T47D (cell line): ENCODE results near the gene UVSSA.
"Not testable (repeated sequence)": the region's sequence is repeated elsewhere in the genome, so short reads cannot be mapped to it uniquely, and the experiment has no call there.

Experiments
- DNase-seq, 2 experiments: peaks; one replicate each; pipeline versions ENCODE4 v3.0.0 to v3.0.0-alpha.2; 2011 to 2012; ENCODE audit warnings: low read depth in 1 of 2, low spot score in 1 of 2
- JUND ChIP-seq: IDR thresholded peaks from 2 replicates; pipeline ENCODE4 v1.6.1; 2012; ENCODE audit warnings: low read depth
- in situ Hi-C: cut with HindIII; loops from 2 replicates; pipeline ENCODE4 v1.10.0; 2016; ENCODE audit warnings: low sequenced_read_pairs, low pct_unique_long_range_greater_than_20kb

UVSSA gene

GRCh38 chr4:1369091-1369450 is 22.1 kb downstream of the UVSSA start:
- in situ Hi-C loops: no loop called here
- TF ChIP-seq JUND: no peak
- no peak for DNase-seq

- in situ Hi-C loops: no loop called here
- DNase-seq: no peak
- no peak for TF ChIP-seq JUND
Observed at GRCh38 chr4:1369479-1370079, 22.6 kb downstream of the UVSSA start.

- TF ChIP-seq JUND: no peak
- in situ Hi-C loops: no loop called here
- no peak for DNase-seq
Observed at GRCh38 chr4:1370321-1371124, 23.5 kb downstream of the UVSSA start.

GRCh38 chr4:1371176-1372165 is 24.5 kb downstream of the UVSSA start:
- no peak for DNase-seq
- TF ChIP-seq JUND: no peak
- in situ Hi-C loops: no loop called here

GRCh38 chr4:1372576-1372975 is 25.6 kb downstream of the UVSSA start:
- DNase-seq, in situ Hi-C loops: not testable (repeated sequence)

- no peak for TF ChIP-seq JUND
- in situ Hi-C loops: no loop called here
Observed at GRCh38 chr4:1373892-1374705, 27.1 kb downstream of the UVSSA start.

GRCh38 chr4:1374706-1375045 is 27.7 kb downstream of the UVSSA start:
- in situ Hi-C loops: no loop called here
- DNase-seq: no peak

More at GRCh38 chr4:1373892-1374705, 27.1 kb downstream of the UVSSA start:
- no peak for DNase-seq

GRCh38 chr4:1375051-1375721 is 28.2 kb downstream of the UVSSA start:
- no peak for DNase-seq
- TF ChIP-seq JUND: no peak
- in situ Hi-C loops: no loop called here

More at GRCh38 chr4:1374706-1375045, 27.7 kb downstream of the UVSSA start:
- TF ChIP-seq JUND: no peak

GRCh38 chr4:1375761-1376322 is 28.8 kb downstream of the UVSSA start:
- in situ Hi-C loops: no loop called here
- no peak for TF ChIP-seq JUND

GRCh38 chr4:1376391-1376840 is 29.4 kb downstream of the UVSSA start:
- TF ChIP-seq JUND: no peak
- no peak for DNase-seq
- in situ Hi-C loops: no loop called here

More at GRCh38 chr4:1375761-1376322, 28.8 kb downstream of the UVSSA start:
- no peak for DNase-seq

GRCh38 chr4:1376841-1377605 is 30.0 kb downstream of the UVSSA start:
- no peak for TF ChIP-seq JUND
- in situ Hi-C loops: no loop called here
- DNase-seq: no peak
